Kidney tubule cell (primary cell): ENCODE data around the gene RP9.
"Not testable (repeated sequence)": the region's sequence is repeated elsewhere in the genome, so short reads cannot be mapped to it uniquely, and the experiment has no call there.

Experiments used
- DNase-seq: peaks from one replicate; pipeline ENCODE4 v3.0.0-alpha.2; 2018; ENCODE audit warnings: low spot score

Gene RP9

DNA sequence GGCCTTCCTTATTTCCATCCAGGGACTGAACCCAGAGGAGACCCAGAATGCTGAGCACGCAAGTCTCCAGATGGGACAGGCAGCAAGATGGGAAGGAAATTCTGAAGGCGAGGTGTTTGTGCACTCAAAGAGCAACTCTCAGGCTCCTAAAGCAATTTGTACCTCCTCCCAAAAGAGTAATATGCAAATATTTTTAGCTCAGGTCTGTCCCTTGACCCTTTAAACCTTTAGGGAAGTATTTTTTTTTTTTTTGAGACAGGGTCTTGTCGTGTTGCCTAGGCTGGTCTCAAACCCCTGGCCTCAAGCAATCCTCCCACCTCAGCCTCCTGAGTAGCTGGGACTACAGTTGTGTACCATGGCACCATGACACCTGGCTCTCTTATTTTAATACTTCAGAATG, 8.4 kb downstream of the RP9 start:
- no peak for DNase-seq

DNA sequence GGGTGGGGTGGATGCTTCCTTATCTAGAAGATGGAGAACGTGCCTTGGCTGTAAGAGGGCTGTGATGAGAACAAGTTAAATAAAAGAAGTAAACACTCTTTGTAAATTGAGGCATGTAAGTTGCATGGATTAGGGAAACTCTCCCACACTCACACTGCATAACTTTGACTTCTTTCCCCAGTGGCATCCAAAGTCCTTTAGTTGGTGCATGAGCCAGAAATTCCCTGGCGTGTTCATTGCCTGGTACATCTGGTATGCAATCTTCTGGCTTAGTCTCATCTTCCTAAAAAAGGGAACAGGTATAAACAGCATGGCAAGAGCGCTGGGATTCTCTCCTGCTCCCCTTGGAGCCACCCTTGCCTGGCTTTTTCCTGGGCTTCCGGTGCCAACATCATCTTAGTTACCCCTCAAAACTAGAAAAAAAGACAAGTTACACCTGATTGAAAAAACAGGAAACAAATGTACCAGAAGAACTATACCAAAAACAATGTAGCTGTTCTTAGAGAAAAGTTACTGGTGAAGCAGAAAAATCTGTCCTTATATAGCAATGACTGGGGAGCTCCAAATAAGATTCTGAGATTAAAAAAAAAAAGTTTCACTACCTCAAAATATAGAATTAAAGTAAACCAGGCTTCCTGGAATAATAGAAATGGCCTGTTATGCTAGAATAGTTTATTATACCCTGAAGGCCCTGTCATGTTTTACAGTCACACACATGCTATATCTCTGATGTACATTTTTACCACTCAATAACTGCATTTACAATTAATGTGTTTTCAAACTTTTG, 9.9 kb downstream of the RP9 start:
- DNase-seq: no peak

DNA sequence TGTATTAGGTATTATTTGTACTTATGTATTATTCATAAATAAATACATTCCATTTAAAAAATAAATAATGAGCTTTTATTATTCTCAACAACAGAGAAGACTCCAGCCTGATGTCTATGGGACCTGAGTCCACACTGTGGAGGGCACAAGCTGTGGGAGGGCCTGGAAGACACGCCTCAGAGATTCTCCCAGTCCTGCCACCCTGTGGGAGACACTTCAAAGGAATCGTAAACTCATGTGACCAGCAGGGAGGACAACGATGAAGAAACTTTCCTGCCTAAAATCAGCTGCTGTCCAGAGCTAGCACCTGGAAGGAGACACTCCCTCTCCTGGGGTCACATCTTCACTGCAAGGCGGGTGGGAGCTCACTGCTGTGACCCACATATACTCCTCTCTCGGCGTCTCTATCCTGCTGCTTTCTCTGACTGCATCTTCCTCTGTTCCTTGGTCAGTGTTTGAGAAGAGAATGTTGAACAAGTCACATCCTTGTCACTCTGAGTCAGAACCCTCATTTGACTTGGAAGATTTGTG, 14.4 kb downstream of the RP9 start:
- DNase-seq: not testable (repeated sequence)

- DNase-seq: no peak
These were observed 15.9 kb downstream of the RP9 start for GRCh38 chr7:33093266-33093665.

DNA sequence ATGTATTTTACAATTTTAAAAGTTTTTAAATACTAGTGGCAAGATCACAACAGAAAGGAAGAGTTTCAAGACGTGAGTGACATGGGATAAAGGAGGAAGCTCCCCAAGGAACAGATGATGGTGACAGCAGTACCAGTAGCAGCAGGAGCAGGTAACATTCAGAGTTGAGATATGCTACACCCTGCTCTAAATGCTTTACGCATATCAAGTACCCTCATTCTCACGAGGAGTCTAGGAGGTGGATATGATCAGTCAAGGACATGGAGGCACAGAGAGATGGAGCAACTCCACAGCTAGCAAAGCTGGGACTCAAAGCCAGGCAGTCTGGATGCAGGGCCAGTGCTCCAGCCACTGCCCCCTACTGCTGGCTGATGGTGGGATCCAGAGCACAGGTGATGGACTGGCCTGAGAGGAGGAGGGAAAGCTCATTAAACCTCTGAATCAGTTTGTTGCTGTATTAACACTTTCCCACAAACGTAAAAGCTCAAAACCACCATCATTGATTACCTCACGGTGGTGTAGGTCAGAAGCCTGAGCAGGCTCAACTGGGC, 17.5 kb downstream of the RP9 start:
- no peak for DNase-seq

- DNase-seq: peak; percentile 7
These were observed 18.1 kb downstream of the RP9 start for GRCh38 chr7:33091111-33091531.

- DNase-seq: no peak
These were observed 20.1 kb downstream of the RP9 start for GRCh38 chr7:33089142-33089541.

DNA sequence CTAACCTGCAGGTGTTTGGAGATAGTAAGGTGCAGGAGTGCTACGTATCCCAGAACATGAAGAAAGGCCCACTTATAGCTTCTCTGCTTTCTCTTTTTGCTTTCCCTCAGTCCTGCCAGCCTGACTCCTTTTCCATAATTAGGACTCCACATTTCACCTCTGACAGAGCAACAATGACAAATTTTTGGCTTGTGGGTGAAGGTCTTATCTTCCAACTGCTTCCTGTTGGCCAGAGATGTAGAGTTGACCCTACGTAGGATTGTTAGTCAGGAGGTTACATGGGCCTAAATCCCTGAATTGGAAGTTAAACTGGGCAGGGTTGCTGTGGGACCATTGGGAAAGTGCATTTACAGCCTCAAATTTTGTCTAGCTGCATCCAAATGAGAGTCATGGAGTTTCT, 21.3 kb downstream of the RP9 start:
- no peak for DNase-seq

DNA sequence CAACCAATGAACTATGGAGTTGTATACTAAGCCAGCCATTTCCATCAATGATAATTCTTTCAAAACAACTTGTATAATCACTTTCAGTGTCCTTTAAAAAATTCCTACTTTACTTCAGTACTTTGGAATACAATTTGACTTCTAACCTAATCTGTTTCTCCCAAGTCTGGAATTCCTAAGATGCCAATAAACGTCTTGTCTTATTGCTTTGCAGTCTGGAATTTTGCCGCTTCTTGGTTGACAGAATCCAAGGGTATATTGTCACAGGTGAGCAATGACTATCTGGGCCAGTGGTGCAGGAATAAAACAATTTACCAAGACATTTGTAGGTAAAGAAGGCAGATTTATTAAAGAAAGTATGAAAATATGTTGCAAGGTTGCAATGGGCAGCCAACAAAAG, 21.8 kb downstream of the RP9 start:
- peak; percentile 54 for DNase-seq

DNA sequence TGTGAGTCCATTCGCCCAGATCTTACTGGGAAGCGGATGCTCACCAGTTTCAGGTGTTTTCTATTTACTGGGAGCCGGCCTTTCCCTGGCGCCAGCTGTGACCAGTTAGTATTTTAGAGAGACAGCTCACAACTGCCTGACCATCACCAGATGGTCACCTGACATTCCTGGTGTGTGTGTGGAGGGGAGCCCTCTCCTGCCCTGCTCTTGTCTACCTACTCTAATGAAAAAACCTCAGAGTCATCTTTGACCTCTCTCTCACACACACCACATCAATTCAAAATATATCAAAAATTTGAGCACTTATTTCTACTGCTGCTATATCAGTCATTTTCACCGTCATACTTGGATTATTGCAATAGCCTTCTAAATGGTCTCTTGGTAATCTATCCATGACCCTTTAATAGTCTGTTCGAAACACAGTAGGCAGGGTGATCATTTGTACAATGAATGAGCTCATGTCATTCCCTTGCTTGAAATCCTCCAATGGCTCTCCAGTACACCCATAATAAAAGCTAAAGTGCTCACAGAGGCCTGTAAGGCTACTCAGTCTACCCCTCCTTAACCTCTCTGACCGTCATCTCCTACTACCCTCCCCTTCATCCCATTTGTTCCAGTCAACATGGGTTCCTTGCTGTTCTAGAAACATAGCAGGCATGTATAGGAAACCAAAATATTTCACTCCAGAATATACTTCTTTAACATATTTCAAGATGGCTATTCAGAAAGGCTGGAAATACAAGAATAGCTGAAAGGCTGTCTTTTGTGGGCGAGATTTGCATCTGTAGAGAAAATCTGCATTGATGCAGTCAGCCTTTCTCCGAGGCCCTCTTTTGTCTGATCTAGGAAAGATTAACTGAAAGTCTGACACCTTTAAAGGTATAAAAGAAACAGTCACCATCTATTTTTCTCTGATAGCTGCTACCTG, 29.2 kb downstream of the RP9 start:
- DNase-seq: no peak

DNA sequence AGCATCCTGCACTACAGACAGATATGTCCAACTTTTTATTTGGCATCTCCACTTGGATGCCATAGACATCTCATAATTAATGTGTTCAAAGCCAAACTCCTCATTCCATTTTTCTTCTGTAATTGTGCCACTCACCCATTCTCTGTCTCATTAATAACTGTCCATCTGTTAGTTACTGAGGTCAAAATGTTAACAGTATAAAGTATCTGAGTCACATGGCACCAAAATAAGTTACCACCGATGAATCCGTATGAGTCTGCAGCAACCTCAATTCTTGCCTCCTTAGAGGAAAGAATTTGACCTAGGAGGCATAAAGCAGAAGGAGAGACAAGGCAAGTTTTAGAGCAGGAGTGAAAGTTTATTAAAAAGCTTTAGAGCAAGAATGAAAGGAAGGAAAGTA, 30.1 kb downstream of the RP9 start:
- peak; percentile 41 for DNase-seq

GRCh38 chr7:33076737-33077136, 32.5 kb downstream of the RP9 start:
- peak; percentile 88 for DNase-seq

DNA sequence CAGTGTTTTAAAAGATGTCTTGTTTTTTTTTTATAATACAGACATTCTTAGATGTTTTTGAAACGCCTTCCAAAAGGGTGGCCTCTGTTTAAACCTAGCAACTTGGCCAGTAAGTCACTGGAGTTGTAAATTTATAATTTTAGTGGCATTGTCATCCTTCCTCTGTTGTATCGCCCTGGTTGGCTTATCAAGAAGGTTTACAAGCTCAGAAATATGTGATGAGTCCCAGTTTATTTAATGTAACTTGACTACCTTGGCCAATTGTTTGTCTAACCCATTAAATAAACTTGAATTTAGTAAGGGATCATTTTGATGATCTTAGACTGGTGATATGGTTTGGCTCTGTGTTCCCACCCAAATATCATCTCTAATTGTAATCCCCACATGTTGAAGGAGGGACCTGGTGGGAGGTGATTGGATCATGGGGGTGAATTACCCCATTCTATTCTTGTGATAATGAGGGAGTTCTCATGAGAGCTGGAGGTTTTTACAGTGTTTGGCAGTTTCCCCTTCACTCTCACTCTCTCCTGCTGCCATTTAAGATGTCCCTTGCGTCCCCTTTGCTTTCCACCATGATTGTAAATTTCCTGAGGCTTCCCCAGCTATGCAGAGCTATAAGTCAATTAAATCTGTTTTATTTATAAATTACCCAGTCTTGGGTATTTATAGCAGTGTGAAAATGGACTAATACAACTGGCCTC, 33.2 kb downstream of the RP9 start:
- no peak for DNase-seq

DNA sequence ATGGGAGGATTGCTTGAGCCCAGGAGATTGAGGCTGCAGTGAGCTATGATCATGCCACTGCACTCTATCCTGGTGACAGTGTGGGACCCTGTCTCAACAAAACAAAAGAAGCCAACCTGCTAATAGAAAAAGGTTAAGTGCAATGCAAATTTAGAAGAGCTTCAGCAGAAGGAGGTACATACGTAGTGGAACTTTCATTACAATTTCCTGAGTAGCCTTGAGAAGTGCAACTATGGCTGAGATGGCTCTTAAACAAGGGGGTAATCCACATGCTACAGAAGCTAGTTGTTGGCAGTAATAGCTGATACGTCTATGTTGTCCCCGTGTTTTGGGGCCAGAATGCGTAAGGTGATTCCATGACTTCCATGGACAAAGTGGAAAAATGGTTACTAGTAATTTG, 36.0 kb downstream of the RP9 start:
- no peak for DNase-seq

DNA sequence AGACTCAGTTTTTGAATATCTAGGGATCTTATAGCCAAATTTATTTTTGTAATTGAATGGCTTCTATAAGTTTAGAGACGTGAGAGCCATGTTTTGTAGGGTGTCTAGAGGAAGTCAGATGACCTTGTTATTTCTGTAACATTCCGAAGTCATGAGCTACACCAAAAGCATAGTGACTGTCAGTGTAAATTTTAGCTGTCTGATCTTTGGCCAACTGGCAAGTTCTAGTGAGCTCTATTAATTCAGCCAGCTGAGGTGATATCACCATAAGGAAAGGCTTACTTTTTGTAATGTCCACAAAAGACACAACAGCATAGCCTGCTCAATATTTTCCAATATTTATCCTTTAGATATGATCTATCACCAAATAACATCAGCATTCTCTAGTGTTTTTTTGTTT, 36.7 kb downstream of the RP9 start:
- DNase-seq: peak; percentile 70

DNA sequence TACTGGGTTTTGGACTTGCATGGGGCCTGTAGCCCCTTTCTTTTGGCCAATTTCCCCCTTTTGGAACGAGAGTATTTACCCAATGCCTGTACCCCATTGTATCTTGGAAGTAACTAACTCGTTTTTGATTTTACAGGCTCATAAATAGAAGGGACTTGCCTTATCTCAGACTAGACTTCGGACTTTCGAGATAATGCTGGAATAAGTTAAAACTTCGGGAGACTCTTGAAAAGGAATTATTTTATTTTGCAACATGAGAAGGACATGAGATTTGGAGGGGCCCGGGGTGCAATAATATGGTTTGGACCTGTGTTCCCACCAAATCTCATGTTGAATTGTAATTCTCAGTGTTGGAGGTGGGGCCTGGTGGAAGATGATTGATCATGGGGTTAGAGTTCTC, 38.4 kb downstream of the RP9 start:
- no peak for DNase-seq

DNA sequence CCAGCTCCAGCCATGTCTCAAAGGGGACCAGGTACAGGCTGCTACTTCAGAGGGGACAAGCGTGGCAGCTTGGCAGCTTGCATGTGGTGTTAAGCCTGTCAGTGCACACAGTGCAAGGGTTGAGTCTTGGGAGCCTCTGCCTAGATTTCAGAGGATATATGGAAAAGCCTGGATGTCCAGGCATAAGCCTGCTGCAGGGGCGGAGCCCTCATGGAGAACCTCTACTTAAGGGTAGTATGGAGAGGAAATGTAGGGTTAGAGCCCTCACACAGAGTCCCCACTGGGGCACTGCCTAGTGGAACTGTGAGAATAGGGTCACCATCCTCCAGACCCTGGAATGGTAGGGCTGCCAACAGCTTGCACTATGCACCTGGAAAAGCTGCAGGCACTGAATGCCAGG, 38.9 kb downstream of the RP9 start:
- no peak for DNase-seq

GRCh38 chr7:33067921-33068320, 41.3 kb downstream of the RP9 start:
- DNase-seq: no peak

DNA sequence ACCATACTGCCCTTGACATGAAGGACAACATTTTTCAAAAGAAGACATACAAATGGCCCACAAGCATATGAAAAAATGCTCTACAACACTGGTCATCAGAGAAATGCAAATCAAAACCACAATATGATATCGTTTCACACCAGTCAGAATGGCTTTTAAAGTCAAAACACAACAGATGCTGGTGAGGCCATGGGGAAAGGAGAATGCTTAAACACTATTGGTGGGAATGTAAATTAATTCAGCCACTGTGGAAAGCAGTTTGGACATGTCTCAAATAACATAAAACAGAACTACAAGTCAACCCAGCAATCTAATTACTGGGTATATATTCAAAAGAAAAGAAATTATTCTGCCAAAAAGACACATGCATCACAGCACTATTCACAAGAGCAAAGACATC, 42.4 kb downstream of the RP9 start:
- DNase-seq: no peak

DNA sequence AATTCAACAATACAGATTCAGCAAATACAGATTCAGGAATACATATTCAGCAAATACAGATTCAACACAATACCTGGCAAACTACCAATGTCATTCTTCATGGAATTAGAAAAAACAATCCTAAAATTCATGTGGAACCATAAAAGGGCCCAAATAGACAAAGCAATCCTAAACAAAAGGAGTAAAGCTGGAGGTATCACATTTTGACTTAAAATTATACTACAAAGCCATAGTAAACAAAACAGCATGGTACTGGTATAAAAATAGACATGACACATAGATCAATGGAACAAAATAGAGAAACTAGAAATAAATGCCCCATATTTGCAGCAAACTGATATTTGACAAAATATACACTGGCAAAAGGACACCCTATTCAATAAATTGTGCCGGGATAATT, 43.2 kb downstream of the RP9 start:
- DNase-seq: no peak

- peak; percentile 96 for DNase-seq
These were observed 46.3 kb downstream of the RP9 start for GRCh38 chr7:33062782-33063443.
